GM19324 (cell line): ENCODE data around the gene KCNMA1.
"Not testable (repeated sequence)": the region's sequence is repeated elsewhere in the genome, so short reads cannot be mapped to it uniquely, and the experiment has no call there.

Experiments used
- ATAC-seq: cut with Tn5 transposase; IDR thresholded peaks from one replicate; pipeline ENCODE4 v1.9.1; 2021; ENCODE audit warnings: mild to moderate bottlenecking, moderate library complexity; ENCODE audit not compliant: unreplicated experiment, low FRiP score

The KCNMA1 gene

DNA sequence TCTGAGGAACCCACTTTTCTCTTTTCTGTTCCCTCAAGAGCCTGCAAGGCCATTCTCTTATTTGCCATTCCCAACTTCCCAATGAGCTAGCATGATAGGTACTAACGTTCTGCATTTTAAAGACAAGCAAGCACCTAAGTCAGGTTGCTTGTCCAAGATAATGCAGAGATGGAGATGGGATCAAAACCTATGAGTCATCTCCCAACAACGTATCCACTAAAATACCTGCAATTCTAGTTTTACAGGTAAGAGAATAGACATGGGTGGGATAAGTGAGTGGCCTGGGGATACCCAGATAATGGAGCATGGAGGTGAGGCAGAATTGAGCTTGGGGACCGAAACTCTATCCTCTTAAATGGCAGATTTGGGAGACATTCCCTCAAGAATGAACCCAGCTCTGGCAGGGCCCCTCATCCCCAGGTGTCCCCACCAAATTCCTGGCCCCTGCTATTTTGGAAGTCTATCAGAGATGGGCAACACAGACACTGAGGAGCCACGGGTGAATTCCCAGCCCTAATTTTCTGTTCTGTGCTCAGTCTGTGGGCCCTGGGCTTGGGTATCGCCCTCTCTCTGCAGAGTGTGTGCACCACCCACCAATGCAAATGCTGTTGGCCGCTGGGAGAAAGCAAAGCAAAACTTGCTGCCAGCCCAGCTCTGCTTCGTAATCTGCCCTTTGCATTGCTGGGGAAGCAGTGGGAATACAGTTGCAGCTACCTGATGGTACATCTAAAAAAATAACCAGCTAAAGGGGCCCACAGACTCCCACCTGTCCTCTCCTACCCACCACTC lies 98.3 kb downstream of the KCNMA1 start:
- ATAC-seq = no peak

DNA sequence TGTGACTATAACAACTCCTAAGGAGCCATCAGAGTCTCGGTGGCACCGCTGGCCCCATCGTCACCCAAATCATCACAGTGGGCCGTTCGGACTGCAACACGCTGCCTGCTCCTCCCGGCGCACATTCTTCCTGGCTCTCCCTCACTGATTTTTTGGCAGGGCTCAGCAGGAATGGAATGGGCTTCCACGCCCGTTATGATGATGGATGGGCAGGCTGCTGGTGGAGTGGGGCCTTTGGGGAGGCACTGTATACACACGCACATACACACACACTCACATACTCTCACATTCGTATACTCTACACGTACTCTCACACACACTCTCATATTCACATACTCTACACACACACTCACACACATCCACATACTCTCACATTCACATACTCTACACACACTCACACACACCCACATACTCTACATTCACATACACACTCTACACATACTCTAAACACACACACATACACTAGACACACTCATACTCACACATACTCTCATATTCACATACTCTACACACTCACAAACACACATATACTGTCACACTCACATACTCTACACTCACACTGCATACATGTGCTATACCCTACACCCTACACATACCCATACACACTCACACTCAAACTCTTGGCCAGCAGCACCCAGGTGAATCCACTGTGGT lies 99.8 kb downstream of the KCNMA1 start:
- no peak for ATAC-seq

DNA sequence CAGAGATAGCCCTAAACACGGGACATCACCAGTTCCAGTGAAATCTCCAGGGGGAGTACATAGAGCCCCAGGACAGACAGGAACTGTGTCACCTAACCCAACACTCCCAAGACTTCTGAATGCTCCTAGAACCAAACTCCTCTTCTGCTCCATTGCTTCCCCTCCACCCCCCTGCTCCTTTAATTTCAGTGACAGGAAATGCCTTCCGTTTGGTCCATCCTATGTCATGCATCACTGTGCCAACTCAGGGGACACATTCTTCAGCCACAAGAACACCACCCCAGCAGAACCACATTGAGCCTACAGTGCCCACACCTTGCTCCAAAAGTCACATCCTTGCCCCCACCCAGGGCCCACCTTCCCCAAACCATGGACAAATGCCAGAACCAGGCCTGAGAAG lies 100.5 kb downstream of the KCNMA1 start:
- no peak for ATAC-seq

DNA sequence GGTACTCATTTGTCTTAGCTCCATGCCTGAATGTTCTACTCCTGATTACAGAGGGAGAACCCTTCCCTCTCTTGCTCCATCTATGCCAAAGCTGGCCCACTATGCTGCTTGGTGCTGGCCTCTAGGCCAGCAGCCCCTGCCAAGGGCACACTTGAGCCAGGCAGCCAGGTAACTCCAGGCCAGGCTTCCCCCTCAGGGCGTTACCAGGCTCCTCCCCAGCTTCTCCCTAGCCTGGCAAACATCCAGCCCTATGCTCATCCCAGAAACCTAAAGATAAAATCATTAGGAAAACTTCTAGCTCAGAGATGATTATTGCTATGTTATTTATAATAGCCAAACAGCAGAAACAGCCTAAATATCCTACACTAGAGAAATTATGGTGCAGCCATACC lies 103.7 kb downstream of the KCNMA1 start:
- no peak for ATAC-seq

DNA sequence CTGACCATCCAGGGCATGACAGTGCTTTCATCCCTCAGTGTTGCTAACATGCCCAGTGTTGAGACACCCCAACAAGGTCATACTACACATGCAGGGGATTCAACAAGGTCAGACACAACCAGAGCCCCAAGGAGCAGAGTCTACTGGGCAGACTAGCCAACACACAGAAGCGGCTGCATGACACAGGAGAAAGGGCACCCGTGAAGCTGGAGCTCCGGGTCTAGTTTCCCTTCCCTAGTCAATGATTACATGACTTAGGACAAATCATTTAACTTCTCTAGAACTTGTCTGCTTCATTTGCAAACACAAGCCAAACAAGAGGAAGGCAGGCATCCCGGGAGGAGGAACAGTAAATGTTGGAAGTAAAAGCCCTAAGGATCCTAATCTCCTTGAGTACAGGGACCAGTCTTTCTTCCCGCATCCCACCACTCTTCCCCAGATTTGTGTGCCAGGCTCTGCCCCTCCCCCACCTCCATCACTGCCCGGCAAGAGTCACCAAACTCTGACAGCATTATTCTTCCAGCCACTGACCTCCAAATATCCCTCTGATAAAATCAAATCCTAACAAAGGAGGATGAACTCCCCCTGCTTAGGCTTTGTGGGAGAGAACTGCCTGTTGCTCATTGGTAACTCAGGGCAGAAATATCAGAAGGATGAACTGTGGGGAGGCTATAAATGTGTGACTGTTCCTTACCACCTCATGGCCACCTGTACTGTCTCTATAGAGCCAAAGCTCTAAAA lies 104.3 kb downstream of the KCNMA1 start:
- ATAC-seq = no peak

DNA sequence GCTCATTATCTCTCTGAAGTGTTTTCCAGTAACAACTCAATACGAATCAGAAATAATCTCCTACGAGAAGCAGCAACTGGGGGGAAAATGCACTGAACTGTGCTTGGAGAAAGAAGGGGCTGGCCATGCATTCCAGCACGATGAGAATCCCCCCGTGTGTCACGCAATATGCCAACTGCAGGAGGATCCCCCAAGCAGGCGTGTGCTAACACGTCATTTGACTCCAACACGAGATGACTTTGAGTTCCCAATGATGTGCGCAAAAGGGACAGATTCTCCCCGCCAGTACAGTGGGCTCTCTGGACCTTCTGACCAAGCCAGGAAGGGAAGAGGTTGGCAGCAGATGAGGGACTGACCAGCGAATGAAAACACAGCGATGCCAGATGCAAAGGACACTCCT lies 105.5 kb downstream of the KCNMA1 start:
- ATAC-seq = no peak

DNA sequence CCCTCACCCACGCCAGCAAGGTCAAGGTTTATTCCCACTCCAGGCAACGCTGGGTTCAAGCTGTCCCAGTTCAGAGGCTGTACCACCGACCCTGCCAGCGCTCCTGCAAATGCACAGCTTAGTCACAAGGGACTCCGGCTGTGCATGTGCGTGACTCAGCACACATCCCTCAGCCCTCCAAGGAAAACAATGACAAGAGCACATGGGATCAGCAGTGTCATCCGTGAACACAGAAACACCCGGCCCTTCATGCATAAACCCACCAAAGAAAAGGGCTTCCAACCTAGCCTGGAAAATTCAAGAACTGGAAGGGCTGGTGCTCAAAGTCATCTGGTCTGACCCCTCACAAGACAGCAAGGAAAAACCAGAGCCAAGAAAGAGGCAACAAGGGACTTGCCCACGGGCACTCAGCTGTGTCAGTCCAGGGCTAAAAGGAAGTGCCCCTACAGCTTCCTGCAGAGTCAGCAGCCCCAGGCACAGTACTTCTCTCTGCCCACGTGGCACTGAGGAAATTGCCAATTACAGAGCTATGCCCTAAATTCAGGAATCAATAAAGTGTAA lies 106.1 kb downstream of the KCNMA1 start:
- ATAC-seq = no peak

DNA sequence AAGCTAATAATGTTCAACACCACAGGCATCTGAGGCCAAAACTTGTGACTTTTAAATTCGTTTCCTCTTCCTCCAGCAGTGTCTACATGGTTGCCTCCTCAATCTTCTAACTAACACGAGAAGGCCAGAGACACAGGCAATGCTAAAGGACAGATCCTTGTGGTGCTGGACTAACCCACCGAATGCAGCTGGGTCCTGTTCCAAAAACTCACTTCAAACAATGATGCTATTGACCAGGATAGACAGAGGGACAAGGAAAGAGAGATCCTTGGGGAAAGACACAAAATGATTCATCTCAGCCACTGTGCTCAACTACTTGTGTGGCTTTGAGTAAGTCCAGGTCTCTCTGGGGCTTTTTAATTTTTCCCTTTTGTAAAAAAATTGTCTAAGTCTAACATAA lies 107.6 kb downstream of the KCNMA1 start:
- no peak for ATAC-seq

DNA sequence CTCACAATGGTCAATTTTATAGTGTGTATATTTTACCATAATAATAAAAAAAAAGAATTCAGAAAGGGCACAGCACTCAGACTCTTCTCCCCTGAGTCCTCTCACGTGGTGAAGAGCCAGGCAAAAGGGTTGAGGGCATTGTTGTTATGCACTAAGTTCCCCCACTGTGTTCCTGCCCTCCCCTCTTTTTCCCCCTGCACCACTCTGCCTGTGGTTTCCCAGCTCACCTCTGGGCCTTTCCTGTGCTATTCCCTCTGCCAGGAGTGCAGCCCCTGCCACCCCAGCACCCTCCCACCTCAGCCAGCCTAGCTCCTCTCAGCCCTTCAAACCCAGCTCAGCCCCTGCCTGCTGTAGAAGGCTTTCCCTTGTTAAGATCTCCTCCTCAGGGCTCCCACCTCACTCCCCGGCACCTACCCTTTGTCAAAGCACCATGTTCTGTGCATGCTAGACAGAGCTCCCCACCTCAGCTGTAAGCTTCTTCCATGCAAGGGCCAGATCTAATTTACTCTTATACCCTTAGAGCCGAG lies 108.5 kb downstream of the KCNMA1 start:
- no peak for ATAC-seq

DNA sequence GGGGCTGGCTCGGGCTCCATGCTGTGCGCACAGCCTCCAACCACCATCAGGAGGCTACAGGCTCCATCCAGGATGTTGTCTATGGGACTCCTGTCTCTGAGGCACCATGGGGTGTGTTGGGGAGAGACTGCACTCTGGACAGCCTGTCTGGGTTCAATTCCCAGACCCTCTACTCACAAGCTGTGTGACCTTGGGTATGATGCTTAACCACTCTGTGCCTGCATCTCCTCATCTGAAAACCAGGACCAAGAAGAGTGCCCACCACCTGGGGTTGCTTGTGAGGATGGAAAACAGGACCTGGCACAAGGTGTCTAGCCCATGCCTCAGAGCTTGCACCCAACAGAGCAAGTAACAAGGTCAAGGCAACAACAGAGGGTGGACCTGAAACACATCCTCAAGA lies 109.8 kb downstream of the KCNMA1 start:
- ATAC-seq = no peak

DNA sequence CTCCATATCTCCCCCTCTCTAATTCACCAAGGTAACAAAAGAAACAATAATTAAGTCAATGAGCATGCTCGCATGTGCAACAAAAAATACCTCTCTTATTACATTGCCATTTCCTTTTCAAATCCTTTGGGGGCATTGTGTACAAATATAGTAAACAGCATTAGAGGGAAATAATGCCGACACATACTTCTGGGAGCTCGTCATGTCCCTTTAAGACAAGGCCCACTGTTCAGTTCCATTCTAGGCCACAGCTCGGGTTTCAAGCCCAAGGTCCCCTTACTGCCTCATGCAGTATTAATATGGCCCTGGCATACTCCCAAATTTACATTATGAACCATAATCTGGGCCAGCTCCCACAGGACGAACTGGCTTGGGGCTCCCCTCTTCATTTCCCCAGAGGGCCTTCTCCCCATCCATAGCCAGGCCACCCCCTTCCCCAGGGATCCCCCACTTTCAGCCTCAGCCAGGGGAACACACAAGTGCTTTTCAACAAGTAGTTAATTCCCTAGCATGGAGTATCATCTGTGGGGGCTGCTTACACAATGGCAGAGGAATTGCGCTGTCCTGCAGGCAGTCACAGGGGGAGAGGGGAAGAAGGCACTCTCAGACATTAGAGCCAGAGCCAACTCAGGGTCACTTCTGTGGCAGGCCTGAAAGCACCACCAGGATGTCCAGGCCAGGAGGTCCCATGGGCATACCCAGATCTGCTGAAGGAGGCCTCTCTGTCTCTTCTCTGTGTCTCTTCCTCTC lies 110.6 kb downstream of the KCNMA1 start:
- no peak for ATAC-seq

DNA sequence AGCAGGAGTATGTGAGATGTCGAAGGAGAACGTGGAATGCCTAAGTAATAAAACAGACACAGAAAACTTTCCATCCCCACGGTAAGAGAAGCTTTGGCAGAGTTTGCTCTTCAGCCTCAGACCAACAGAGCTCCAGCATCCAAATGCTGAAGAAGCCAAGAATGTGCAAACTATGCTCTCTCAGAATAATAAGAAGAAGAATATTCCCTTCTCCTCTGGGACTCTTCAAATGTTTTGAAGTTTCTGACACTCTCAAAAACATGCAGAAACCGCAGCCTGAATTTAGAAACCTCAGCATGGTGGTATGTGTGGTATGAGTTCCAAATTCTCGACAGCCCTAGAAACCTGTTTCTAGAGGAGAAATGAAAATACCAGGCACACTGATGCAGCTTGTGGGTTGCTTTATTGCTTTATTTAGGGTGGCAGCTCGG lies 113.3 kb downstream of the KCNMA1 start:
- ATAC-seq = no peak

DNA sequence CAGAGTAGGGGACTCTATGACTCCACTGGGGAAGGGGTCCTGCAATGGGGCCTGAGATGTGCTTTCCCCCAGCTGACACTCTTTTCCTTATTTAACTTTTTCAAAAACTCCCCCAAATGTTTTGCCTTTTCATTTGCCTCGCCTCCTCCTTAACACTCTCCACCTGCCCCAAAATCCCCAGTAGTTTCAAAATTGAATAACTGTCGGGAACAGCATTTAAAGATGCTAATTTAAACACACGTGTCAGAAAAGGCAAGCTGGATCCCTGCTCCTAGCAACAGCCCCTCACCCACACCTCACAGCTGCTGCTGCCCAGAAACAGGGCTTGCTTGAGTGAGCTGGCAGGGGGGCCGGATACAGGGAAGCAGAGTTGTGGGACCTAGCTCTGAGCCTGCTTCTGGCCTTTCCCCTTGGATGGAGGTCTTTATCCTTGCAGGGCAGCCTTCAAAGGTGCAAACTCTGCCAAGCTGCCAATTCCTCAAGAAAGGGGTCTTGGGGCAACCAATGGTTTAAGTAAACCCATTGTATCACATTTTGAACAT lies 115.3 kb downstream of the KCNMA1 start:
- no peak for ATAC-seq

DNA sequence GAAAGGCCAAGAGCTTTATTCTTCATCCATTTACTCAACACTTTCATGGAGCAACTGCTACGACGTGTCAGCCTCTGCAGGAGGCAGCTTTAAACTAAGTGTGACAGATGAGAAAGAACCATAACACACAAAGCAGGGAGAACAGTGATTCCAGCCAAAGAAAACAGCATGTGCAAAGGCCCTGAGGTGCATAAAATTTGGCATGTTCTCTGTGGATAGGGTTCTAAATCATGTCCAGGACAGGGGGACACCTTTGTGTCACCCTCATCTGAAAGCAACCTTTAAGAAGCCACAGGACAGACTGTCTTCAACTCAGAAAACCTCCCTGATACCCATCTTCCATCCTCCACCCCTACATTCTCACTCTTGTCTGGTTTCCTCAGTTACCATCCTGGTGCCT lies 116.6 kb downstream of the KCNMA1 start:
- no peak for ATAC-seq

DNA sequence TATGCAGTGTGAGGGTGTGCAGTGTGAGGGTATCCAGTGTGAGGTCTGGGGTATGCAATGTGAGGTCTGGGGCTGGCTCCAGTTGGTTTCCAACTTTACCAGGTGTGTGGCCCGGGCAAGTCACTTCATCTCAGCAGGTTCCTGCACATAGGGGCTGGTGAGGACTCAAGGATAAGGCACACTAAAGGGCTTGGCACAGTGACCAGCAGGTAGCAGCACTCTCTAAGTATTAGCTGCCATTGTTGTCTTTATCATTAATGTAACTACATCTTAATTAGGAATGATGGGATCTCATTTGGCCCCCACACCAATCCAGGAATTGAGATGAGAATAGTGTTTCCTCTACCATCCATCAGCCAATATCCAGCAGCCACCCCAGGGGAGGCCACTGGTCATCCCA lies 117.3 kb downstream of the KCNMA1 start:
- ATAC-seq = no peak

DNA sequence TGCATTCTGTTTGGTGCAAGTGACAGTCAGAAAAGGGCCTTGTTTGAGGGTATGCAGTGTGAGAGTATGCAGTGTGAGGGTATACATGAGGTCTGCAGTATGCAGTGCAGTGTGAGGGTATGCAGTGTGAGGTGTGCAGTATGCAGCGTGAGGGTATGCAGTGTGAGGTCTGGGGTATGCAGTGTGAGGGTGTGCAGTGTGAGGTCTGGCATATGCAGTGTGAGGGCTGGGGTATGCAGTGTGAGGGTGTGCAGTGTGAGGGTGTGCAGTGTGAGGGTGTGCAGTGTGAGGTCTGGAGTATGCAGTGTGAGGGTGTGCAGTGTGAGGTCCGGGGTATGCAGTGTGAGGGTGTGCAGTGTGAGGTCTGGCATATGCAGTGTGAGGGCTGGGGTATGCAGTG lies 117.8 kb downstream of the KCNMA1 start:
- not testable (repeated sequence) for ATAC-seq

DNA sequence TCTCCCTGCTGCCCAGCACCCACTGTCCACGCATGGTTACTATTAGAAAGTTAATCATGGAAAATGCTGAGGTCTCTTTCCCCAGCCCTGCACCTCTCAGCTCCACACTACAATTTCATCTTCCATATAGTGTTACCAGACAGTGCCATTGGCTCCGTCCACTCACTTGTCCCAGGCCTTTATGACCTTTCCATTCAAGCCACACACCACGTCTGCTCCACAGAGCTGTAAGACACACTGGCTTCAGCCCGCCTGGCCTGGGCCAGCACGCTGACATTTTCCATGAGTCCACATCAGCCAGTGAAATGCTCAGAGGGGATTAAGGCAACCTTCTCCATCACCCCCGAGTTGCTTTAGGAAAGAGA lies 118.7 kb downstream of the KCNMA1 start:
- no peak for ATAC-seq

DNA sequence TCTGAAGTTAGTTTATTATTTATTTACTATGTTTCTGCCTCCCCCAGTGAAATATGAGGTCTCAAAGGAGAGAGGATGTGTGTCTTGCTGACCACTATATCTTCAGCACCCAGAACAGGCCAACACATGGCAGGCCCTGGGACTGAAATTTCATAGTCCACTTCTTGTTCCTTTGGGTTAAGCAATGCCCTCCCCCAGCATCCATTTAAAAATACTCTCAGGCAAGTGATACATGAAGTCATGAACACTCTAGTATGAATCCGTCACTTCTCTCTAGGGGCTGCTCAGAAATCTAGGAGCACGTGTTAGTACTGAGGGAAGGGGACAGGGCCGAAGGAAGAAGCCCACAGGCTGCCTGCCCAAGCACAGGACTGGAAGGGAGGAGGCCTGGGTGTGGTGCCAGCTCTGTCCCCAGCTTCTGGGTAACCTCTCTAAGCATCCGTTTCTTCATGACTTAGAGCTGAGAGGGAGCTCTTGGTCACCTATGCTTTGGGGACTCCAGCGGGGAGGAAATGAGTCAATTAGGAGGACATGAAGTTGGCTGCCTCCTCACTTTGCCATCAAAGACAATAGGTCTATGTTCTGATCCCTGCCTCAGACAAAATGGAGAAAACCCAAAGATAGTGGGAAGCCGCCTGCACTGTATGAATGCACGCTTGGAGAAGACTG lies 119.2 kb downstream of the KCNMA1 start:
- ATAC-seq = no peak

DNA sequence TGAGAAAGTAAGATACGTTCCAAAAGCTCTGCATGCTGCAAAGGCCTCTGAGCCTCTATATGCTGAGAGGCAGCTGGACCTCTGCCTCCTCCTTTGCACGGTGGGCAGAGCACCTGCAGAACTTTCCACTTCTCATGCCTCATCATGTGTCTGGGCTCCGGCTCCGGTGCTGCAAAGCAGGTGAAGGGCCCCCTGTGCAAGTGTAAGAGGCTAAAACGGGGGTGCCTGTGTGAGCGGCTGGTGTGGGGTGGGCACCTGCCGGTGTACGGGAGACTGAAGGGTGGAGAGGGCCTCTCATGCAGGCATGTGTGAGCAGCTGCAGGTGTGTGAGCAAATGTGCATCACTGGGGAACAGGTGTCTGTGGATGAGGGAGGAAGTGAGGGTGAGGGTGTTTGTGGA lies 121.0 kb downstream of the KCNMA1 start:
- no peak for ATAC-seq

DNA sequence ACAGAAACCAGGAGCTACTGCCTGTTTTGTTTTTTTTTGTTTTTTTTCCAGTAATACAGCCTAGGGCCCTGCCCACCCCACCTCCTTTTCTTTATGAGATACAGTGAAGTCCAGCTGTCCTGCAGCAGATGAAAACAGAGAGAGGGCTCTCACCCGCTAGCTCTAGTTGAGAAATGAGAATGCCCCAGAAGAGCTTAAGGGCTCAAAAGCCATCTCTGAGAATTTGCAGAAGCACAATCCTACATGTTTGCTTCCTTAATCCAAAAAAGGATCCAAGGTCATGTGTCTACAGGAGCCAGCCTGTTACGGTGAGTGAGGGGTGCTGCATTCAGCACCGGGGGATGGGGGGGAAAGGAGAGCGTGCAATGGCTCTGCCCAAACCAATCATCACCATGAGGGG lies 122.7 kb downstream of the KCNMA1 start:
- no peak for ATAC-seq
